ENCODE results near the gene AK8.

- TF ChIP-seq EZH2phosphoT487 (IDR thresholded peaks at IDR 0.05; ENCODE audit: borderline replicate concordance, low read depth), result no peak
- TF ChIP-seq CTCF (IDR thresholded peaks at IDR 0.05), result no peak
- TF ChIP-seq EP300 (IDR thresholded peaks at IDR 0.05; ENCODE audit: borderline replicate concordance in 1 of 2, low read depth in 1 of 2, low read length in 1 of 2), result no peak
These were observed 36.8 kb upstream of the AK8 start for GRCh38 chr9:132914924-132915323.
